ENCODE measurements around the gene IER5.
"Not testable (repeated sequence)": the region's sequence is repeated elsewhere in the genome, so short reads cannot be mapped to it uniquely, and the experiment has no call there.

Gene IER5

DNA sequence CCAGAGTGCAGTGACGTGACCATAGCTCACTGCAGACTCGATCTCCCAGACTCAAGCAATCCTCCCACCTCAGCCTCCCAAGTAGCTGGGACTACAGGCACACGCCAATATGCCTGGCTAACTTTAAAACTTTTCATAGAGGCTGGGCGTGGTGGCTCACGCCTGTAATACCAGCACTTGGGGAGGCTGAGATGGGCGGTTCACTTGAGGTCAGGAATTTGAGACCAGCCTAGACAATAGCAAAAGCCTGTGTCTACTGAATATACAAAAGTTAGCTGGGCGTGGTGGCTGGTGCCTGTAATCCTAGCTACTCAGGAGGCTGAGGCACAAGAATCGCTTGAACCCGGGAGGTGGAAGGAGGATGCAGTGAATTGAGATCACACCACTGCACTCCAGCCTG is 27.5 kb downstream of the IER5 start:
- not testable (repeated sequence) for DNase-seq

DNA sequence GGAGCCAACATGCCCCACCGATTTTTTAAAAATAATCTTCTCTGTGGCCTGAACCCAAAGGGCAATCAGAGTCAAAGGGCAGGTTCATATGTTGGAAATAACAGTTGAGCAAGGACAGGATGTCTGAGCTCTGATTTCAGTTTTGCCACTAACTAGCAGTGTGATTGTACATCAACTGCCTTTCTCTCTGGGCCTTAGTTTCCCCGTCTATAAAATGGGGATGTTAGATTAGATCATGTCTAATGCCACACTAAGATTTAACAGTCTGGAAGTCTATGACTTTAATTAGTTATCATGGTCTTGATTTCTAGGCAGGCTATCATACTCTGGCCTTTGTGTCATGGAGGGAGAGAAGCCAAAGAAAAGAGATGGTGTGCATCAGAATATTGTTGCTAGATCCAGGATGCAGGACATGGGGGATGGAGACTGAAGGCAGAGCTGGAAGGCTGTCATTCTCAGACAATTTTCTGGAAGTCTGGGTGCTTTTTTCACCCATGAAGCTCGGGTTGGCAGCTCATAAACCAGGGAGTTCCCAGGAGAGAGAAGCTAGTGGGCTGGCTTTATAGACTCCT is 28.4 kb downstream of the IER5 start:
- no peak for DNase-seq

DNA sequence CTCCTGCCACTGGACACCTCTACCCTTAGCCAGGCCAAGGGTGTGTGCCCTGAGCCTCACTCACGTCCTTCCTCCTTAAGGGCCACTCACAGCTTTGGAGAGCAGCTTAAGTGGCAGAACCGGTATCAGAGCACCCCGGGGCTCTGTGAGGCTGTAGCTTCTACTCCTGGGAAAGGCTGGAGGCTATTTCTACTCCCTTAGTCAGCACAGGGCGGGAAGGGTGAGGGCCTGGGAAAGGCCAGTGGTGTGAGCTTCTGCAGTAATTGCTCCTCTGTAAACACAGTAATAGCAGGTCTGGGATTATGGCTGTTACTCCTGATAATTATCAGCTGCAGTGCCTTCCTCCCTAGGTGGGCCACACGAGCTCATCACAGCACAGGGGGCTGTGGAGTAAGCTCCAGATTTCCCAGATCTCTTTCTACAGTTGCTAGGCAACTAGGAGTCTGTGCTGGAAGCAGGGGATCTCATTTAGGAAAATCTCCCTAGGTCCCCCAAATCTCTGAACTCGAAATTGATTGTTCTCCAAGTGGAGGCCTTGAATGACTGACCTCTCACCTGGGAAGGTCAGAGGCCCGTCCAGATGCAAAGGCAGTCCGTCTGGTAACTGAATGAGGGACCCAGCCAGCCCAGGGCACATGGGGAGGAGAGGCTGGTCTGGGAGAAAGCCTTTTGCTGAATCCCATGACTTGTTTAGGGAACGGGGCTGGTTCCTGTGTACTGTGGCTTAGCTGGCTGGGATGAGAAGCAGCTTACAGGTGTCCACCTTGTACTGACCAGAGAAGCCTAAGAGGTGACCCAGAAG is 29.3 kb downstream of the IER5 start:
- DNase-seq = no peak

DNA sequence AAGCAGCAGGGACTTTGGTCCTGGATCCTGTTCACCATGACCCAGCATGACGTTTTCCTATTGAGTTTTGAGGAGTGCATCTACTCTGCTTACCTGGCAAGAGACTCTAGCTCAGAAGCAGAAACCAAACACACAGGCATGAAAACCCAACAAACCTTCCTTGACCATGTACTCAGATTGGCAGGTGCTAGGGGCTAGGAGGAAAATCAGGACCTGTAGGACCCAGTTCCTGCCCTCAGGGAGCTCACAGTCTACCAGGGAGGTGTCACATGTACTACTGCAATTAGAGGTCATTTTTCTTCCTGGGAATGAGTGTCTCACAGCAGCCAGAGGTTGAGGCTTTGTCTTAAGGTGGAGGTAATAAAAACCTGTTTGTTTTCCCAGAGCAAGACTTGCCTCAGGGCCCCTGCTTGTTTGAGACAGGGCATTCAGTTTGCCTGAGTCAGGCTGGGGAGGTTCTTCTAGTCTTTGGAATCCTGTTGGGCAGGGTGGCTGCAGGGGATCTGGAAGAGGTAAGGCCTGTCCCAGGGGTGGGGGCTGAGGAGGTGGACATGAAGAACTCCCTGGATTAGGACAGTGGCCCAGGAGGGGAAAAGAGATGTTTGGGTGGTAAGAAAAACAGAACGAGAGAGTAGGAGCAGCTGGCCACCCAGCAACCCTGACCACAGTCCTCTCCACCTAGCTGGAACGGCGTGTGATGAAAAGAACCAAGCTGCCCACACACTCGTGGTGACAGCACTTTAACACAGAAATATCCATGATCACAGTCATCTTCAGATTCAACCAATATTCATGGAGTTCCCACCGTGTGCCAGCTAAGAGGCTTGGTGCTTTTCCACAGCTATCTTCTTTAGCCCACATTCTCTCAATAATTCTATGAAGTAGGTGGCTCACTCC is 30.8 kb downstream of the IER5 start:
- DNase-seq = no peak

DNA sequence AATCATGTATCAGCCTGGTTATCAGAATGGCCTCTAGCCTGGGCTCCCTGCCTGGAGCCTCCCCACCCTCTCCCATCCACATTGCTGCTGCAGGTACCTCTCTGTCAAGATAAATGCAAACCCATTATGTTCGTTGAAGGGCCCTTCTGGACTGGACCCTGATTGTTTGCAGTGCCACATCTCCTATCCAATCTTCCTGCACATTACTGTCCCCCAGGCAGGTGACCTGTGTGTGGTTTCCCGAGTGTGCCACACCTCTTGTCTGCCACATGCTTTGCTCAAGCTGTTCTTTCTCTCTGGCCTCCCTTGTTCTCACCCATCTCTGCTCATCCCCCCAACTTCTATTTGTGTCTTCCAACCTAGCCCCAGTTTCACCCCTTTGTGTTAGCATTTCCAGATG is 32.4 kb downstream of the IER5 start:
- no peak for DNase-seq

DNA sequence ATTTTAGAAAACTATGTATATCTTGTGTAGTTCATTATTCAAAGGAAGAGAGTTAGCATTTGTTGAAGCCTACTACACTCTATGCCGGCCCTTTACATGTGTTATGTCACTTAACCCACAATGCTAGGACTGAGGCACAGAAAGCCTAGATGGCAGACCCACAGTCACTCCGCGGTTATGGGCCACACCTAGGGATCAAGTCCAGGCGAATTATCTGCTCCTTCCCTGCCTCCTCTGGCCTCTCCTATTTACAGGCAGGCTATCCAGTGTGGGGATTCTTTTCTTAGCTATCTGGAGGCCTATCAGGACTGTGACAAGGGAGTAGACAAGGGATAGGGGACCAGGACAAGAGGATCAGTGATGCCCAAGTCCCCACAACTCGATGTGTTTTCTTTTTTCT is 33.0 kb downstream of the IER5 start:
- no peak for DNase-seq

DNA sequence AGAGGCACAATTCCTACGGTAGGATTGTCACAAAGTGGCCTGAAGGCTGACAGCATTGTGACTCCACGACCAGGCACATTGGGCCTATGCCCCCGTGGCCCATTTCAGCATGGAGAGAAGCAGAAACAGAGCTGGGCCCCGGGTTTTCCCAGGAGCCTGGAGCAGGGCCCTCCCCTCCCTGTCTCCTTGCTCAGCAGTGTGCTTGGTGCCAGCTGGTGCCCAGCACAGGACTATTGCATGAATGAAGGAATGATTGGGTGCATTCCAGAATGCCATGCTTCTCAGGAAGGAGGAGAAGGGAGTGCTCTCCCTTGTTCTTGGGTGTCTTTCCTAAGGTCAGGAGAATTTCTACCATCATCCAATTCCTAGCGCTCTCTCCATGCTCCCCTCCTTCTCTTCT is 33.7 kb downstream of the IER5 start:
- DNase-seq = no peak

DNA sequence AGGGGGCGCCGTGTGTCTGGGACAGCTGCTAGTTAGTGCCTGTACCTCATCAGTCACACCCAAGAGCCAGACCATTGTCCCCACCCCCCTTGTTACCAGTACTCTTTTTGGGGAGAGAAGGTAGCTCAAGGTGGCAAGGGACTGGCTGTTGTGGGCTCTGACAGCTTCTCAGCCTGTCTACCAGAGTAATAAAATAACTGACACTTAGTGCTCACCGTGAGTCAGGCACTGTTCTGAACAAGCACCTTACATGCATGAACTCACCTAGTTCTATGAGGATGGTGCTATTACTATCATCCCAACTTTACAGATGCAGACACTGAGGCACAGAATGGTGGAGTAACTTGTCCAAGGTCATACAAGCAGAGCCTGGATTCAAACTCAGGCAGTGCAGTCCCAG is 34.7 kb downstream of the IER5 start:
- DNase-seq = no peak

DNA sequence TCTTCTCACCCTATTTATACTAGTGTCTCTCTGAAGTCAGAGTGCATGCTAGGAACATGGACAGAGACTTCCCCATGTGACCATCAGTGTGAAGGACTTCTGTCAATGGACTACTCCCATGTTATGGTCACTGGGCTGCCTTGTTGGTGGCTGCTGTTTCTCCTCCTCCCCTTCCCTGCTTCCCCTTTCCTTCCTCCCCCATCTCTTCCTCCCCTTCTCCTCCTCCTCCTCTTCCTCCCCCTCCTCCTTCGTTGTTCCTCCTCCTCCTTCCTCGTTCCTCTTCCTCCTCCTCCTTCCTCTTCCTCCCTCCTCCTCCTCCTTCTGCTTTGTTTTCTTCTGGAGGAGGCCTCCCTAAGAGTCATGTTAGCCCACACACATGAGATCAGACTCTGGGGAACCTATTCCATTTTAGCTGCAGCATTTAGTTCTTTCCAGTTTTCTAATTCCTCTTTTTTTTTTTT is 35.8 kb downstream of the IER5 start:
- no peak for DNase-seq

DNA sequence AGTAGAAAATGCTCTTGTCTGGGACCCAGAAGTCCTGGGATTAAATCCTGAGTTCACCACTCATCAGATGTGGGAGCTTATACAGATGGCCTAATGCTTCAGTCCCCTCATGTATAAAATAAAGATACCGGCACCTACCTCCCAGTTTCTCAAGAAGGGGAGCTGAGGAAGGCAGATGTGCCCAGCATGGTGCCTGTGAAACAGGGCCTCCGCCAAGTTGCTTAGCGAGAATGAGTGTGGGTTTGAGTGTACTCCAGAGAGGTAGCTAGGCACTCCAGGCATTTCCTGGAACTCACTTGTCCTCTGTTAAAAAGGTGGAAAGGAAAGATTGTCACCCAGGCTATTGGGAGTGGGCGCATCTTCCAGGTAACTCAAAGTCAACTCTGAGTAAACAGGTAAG is 37.8 kb downstream of the IER5 start:
- no peak for DNase-seq

DNA sequence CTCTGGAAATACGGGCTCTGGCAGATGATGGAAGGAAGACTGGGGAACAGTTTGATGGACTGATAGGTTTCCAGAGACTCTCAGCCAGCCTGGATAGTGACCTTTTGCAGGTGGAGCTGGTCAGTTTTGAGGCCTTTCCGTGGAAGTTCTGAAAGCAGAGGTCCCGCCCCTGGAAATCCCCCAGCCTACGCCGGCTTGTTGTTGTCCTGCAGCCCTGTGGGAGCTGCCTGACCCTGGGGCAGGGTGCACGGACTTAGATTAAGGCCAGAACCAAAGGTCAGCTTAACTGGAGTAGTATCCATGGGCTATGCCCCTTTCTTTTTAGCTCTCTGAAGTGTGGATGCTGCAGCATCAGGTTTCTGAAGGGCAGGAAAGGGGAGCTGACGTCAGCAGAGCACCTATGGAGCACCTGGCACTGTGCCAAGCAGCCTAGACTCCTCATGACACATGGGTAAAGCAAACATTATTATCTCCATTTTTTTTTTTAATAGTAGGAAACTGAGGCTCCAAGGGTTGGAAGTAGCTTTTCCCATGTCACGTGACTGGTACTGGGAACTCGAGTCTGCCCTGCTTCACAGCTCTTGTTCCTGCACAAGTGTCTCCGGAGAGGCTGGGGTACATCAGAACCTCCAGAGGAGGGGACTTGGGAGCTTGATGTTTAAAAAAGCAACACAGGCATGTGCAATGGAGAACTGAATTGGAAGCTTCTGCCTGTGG is 38.5 kb downstream of the IER5 start:
- no peak for DNase-seq

DNA sequence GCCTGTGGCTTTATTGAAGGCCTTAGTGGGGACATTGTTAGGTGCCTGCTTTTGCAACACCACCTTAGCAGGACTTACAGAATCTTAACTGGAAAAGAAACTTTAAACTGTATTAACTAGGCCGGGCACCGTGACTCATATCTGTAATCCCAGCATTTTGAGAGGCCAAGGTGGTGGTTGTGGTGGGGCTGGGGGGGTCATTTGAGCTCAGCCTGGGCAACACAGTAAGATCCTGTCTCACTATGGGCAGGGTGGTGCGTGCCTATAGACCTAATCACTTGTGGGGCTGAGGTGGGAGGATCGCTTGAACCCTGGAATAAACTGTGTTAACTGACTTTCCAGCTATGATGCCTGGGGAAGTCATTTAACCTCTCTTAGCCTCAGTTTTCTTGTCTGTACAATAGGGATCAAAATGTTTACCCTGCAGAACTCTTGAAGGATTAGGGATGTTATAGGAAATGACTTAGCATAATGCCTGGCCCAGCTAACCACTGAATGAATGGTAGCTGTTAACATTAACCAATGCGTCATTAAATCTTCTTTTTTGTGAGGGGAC is 39.5 kb downstream of the IER5 start:
- no peak for DNase-seq

DNA sequence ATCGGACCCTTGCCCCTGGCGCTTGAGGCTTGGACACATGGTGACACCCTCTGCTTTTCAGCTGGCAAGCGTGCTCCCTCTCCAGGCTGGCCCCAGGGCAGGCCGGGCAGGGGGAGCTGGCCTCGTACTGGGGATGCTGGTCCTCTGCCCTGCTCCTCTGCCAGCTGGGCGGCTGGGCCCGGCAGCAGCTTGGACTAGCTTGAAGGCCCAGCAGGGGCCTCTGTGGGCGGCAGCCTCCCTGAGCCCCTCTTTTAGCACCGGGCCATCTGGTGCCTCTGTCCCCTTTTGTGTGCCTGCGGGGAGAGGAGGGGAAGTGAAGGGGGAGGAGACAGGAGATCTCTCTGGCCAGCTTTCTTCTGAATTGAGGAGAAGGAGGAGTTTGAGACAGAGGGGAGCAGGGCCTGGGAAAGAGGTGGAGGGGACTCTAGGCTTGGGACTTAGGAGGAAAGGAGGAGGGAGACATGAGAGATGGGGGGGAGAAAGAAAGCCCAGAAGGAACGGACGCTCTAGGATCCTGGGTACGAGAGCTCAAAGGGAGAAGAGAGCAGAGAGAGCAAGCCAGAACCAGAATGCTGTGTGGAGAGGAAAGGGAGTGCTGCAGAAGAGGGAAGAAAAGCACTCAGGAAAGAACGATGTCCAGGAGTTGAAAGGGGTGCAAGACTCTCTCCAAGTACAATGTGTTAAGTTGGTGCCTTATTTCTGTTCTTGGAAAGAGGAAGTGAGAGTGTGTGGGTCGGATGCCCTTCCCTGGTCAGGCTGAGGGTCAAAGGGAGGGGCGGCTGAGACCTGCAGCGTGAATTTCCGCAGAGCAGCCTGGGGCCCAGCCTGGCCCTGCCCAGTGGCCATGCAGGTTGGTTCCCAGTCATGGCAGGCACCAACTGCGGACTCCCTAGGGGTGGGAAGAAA is 40.3 kb downstream of the IER5 start:
- peak; percentile 87 for DNase-seq

DNA sequence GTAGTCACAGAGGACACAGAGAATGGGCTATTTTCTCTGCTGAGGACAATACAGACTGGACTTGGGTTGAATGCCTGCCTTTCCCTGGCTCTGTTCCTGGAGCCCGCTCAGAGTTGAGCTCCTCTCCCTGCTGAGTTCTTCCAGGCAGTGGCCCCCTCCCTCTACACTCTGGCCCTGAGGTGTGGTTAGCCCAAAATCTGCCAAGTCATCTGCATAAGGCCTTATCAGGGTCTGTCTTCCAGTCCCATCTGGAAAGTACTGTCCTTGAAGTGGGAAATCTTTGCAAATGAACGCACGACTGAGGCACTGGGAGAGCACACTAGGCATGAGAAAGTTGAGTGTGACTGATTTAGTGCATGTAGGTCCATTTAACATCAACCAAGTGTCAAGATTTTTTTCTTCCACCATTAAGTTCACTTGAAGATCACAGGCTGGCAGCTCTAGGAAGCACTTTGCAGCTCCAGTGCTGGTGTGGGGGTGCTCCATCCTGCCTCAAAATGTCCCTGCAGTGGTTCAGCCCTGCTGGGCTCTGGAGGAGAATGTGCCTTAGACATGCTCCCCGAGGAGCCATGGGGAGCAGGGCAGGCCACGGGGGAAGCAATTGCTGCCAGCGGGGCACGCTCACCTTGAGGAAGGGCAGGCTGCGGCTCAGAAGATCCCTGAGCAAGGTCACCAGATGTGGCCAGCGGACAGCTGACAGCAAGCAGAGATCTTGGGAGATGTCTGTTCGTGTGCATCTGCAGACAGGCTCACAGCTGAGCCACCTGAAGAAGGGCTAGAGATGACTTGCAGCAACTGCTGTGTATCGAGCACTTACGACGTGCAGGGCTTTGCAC is 41.5 kb downstream of the IER5 start:
- no peak for DNase-seq

DNA sequence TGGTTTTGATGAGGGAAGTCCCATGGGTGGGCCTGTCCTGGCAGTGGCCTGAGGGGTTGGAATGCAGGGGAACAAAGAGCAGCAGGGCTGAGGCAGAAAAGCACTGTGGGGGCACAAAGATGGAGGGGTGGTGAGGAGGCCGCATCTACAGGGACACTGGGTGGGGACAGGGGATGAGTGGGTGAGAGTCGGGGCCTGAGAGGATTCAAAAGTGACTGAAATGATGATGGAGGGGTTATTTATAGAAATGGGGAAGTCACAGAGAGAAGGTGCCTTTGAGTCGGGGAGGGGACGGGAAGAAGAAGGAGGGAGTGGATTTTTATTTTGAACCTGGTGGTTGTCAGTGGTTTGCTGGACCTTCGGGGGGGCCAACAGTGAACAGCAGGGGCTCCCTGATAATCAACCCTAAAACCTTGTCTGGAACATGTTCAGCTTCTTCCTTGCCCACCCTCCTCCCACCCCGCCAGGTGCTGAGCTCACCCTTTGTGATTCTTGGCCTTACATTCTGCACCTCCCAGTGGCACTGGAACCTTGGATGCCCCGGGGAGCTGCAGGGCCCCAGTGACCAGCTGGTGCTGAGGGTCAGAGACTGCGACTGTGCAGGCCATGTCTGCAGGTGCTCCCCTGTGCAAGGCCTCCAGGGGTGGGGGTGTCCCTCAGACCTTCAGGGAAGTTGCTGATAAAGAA is 42.9 kb downstream of the IER5 start:
- no peak for DNase-seq

DNA sequence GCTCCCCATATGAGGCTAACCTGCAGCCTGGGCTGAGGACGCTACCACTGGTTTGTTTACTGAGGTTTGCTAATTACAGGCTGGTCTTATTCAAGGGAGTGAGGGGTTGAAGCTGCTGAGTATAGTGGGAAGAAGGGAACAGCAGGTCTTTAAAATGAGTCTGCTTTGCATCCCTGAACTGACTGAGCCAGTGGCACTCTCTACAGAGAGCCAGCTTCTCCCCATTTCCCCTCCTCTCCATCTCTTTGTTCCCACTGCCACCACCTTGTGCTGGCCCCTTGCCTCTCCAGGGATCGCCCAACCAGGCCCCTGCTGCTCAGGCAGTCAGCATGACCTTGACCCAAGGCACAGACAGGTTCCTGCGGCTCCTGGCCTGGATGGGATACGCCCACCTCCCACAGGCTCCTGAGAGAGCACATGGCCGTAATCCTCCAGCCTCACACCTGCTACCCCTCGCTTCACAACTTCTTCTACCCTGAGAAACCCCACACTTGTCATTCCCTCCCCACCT is 45.0 kb downstream of the IER5 start:
- DNase-seq = no peak

DNA sequence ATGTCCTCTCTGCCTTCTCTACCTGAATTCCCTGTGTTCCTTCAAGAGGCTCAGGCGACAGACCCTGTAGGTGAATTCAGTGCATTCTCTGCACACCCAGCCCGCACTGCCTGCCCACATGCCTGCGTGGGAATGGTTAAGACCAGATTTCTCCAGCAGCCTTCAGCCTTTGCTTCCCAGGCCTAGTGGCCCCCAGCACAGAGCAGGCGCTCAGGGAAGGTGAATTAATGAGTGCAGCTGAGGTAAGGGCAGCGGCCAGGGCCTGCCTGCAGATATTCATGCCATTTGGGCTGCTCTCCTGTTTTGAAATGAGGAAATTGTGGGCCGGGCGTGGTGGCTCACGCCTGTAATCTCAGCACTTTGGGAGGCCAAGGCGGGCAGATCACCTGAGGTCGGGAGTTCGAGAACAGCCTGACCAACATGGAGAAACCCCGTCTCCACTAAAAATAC is 45.5 kb downstream of the IER5 start:
- DNase-seq = no peak

DNA sequence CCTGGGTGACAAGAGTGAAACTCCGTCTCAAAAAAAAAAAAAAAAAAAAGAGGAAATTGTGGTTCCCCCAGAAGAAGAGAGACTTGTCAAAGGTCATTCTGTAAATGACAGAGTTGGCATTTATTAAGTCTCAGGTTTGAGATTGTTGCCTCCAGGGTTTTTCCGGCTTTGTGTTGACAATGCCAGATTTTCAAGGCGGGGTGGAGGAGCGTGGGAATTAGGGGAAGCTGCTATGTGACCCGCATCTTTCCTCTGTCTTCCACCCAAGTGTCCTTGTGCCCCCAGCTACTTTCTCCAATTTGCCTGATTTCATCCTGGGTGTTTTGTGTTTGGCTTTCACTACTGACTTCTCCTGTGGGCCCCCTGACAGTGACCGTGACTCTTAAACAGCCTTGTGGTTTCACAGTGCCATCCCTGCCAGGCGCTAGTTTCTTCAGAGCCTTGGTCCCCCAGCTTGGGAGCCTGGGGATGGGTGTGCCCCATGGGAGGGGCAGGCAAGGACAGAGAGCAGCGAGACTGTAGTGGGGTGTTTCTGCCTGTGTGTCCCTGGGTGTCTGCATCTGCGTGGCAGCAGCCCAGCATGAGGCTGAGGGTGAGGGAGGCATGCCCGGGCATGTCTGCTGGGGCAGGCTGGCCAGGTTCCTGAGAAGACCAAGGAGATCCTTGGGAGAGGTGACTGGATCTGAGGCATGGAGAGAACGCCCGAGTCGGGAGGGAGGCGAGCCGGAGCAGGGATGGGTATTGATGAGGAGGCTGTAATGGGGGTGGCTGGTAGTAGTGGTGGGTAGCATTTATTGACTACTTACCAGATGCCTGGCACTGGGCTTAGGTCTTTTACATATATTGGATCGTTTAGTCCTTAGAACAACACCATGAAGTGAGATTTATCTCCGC is 46.3 kb downstream of the IER5 start:
- no peak for DNase-seq

DNA sequence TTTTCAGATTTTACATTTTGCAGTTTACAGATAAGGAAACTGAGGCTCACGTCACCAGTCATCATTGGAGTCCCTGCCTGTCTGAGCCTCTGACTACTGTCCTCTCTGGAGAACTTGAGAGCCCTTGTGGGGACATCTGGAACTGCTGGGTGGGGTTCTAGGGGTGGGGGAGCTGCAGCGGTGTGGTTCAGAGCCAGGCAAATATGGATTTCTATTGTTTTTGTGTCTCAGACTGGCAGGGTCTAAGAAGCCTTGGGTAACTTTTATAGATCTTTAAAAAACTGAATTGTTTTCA is 46.9 kb downstream of the IER5 start:
- no peak for DNase-seq

Measured in retina (tissue), 1 donor.